H1 (cell line): ENCODE results near the gene CHST8.

Experiments
- BCL11A ChIP-seq, 2 experiments: IDR thresholded peaks; one replicate each; pipeline ENCODE4 v1.6.1; 2011; ENCODE audit warnings: low read depth in 2 of 2, low read length in 2 of 2, mild to moderate bottlenecking in 2 of 2
- EZH2 ChIP-seq: fragments of 200-600 bp; sonication (generic); IDR thresholded peaks from 2 replicates; pipeline ENCODE4 v1.7.1; 2012; ENCODE audit warnings: low read depth, mild to moderate bottlenecking, moderate library complexity, low read length, inconsistent platforms; ENCODE audit not compliant: severe bottlenecking
- GABPA ChIP-seq: IDR thresholded peaks from 2 replicates; pipeline ENCODE4 v1.6.1; 2011; ENCODE audit warnings: mild to moderate bottlenecking, low read length, moderate library complexity, borderline replicate concordance; ENCODE audit not compliant: insufficient read depth
- JUN ChIP-seq: IDR thresholded peaks from 2 replicates; pipeline ENCODE4 v1.6.1; 2011; ENCODE audit warnings: low read depth, mild to moderate bottlenecking, improper control_type of control experiment, low read length
- POLR2A ChIP-seq, 2 experiments: IDR thresholded peaks; 1 replicate in 1 of 2; 2 replicates in 1 of 2; pipeline ENCODE4 v1.6.1; 2011; ENCODE audit warnings: low read depth in 2 of 2, low read length in 2 of 2, mild to moderate bottlenecking in 2 of 2; ENCODE audit errors: control extremely low read depth in 1 of 2
- RFX5 ChIP-seq: IDR thresholded peaks from 2 replicates; pipeline ENCODE4 v1.6.1; 2011; ENCODE audit warnings: low read depth, low read length, improper control_type of control experiment, borderline replicate concordance
- RNF2 ChIP-seq: fragments of 200-900, 300-1000 bp; sonication (generic); IDR thresholded peaks from 2 replicates; pipeline ENCODE4 v1.7.1; 2016; ENCODE audit warnings: borderline replicate concordance, low read depth, mild to moderate bottlenecking, antibody characterized with exemption, low read length; ENCODE audit not compliant: poor library complexity, severe bottlenecking; ENCODE audit errors: missing control alignments
- YY1 ChIP-seq: IDR thresholded peaks from 2 replicates; pipeline ENCODE4 v1.6.1; 2011; ENCODE audit warnings: low read depth, mild to moderate bottlenecking, low read length
- TF ChIP-seq, protein P1 (sequence below): IDR thresholded peaks from 2 replicates; pipeline ENCODE4 v1.6.1; 2011; ENCODE audit warnings: low read depth, mild to moderate bottlenecking, low read length; ENCODE audit not compliant: insufficient read depth
- TF ChIP-seq, protein P2 (sequence below): IDR thresholded peaks from 2 replicates; pipeline ENCODE4 v1.6.1; 2012; ENCODE audit warnings: inconsistent platforms
- TF ChIP-seq, protein P3 (sequence below), 3 experiments: IDR thresholded peaks; 1 replicate in 2 of 3; 2 replicates in 1 of 3; pipeline versions ENCODE4 v1.5.1 to v1.6.1; 2011; ENCODE audit warnings: low read length in 3 of 3, mild to moderate bottlenecking in 3 of 3, inconsistent platforms in 2 of 3, low read depth in 1 of 3, moderate library complexity in 1 of 3; ENCODE audit not compliant: insufficient read depth in 1 of 3; ENCODE audit errors: control extremely low read depth in 1 of 3
- TF ChIP-seq, protein P4 (sequence below): IDR thresholded peaks from 2 replicates; pipeline ENCODE4 v1.6.1; 2011; ENCODE audit warnings: low read length, improper control_type of control experiment
- TF ChIP-seq, protein P5 (sequence below): IDR thresholded peaks from 2 replicates; pipeline ENCODE4 v1.6.1; 2012; ENCODE audit warnings: inconsistent platforms

DNA sequence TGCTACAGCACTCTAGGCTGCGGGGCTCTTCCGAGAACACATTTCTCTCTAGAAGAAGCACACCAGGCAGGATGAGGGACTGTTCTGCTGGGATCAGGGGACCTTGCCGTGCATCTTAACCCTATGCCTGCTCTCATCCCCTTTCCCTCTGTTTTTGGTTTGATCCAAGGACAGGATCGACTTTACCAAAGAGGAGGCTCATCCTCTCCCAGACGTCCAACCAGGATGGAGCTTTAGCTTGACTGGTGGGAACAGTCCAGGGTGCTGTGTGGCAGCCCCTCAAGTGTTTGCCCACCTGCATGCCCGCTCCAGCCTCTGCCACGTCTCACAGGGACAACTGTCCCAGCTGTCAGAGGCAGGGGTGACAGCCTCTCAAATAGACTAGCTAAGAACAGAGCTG is 132.6 kb downstream of the CHST8 start:
- TF ChIP-seq, protein P1, sequence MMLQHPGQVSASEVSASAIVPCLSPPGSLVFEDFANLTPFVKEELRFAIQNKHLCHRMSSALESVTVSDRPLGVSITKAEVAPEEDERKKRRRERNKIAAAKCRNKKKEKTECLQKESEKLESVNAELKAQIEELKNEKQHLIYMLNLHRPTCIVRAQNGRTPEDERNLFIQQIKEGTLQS, result no peak
- TF ChIP-seq RFX5, result no peak
- TF ChIP-seq, protein P2, sequence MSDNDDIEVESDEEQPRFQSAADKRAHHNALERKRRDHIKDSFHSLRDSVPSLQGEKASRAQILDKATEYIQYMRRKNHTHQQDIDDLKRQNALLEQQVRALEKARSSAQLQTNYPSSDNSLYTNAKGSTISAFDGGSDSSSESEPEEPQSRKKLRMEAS, result no peak
- TF ChIP-seq, protein P3, sequence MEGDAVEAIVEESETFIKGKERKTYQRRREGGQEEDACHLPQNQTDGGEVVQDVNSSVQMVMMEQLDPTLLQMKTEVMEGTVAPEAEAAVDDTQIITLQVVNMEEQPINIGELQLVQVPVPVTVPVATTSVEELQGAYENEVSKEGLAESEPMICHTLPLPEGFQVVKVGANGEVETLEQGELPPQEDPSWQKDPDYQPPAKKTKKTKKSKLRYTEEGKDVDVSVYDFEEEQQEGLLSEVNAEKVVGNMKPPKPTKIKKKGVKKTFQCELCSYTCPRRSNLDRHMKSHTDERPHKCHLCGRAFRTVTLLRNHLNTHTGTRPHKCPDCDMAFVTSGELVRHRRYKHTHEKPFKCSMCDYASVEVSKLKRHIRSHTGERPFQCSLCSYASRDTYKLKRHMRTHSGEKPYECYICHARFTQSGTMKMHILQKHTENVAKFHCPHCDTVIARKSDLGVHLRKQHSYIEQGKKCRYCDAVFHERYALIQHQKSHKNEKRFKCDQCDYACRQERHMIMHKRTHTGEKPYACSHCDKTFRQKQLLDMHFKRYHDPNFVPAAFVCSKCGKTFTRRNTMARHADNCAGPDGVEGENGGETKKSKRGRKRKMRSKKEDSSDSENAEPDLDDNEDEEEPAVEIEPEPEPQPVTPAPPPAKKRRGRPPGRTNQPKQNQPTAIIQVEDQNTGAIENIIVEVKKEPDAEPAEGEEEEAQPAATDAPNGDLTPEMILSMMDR (IDR thresholded peaks at IDR 0.05; ENCODE audit: control extremely low read depth in 1 of 3, insufficient read depth in 1 of 3, low read depth in 1 of 3, low read length in 3 of 3), result no peak
- TF ChIP-seq EZH2, result no peak
- TF ChIP-seq, protein P4, sequence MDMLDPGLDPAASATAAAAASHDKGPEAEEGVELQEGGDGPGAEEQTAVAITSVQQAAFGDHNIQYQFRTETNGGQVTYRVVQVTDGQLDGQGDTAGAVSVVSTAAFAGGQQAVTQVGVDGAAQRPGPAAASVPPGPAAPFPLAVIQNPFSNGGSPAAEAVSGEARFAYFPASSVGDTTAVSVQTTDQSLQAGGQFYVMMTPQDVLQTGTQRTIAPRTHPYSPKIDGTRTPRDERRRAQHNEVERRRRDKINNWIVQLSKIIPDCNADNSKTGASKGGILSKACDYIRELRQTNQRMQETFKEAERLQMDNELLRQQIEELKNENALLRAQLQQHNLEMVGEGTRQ, result no peak
- no peak for TF ChIP-seq RNF2
- TF ChIP-seq JUN, result no peak
- no peak for TF ChIP-seq BCL11A (IDR thresholded peaks at IDR 0.05; ENCODE audit: low read depth in 2 of 2, low read length in 2 of 2)
- TF ChIP-seq, protein P5, sequence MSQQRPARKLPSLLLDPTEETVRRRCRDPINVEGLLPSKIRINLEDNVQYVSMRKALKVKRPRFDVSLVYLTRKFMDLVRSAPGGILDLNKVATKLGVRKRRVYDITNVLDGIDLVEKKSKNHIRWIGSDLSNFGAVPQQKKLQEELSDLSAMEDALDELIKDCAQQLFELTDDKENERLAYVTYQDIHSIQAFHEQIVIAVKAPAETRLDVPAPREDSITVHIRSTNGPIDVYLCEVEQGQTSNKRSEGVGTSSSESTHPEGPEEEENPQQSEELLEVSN, result no peak
- TF ChIP-seq YY1, result no peak
- no peak for TF ChIP-seq GABPA
- TF ChIP-seq POLR2A (IDR thresholded peaks at IDR 0.05; ENCODE audit: control extremely low read depth in 1 of 2, low read depth in 2 of 2, low read length in 2 of 2), result no peak
